Natural killer cell (primary cell): ENCODE results near the gene CD164L2. TPM values are rescaled to one million over a fixed set of nuclear protein-coding genes. Genes with fewer than 3 reads are reported as not detected.
A peak's percentile ranks its signal among the peaks of the same experiment; 100 is the strongest.

Experiments
- ATAC-seq, 3 donors: fragments of 150-1000 bp in 2 of 3; fragments of 200-7000 bp in 1 of 3; cut with Tn5 transposase; 1 replicate in 1 of 3; 2 replicates in 2 of 3; pipeline ENCODE4 v1.10.0; 2021; ENCODE audit warnings: mild to moderate bottlenecking in 2 of 3, moderate library complexity in 2 of 3
- DNase-seq, 2 donors: peaks; one replicate each; pipeline versions ENCODE4 v3.0.0 to v3.0.0-alpha.2; 2013 to 2021; ENCODE audit warnings: mixed read lengths in 1 of 2
- H3K27ac ChIP-seq: one replicate; pipeline ENCODE4 v1.5.1; 2013; ENCODE audit warnings: mild to moderate bottlenecking, low read length
- H3K27me3 ChIP-seq: one replicate; pipeline ENCODE4 v1.6.1; 2013; ENCODE audit warnings: low read length; ENCODE audit not compliant: control insufficient read depth, insufficient read depth
- H3K36me3 ChIP-seq: one replicate; pipeline ENCODE4 v1.6.1; 2013; ENCODE audit warnings: low read length; ENCODE audit not compliant: control insufficient read depth, insufficient read depth
- H3K4me1 ChIP-seq: one replicate; pipeline ENCODE4 v1.6.1; 2013; ENCODE audit warnings: low read length; ENCODE audit not compliant: control insufficient read depth, insufficient read depth
- H3K4me3 ChIP-seq: one replicate; pipeline ENCODE4 v1.5.1; 2013; ENCODE audit warnings: low read length
- H3K9me3 ChIP-seq: one replicate; pipeline ENCODE4 v1.6.1; 2013; ENCODE audit warnings: low read length; ENCODE audit not compliant: control insufficient read depth, insufficient read depth
- H3K27ac Mint-ChIP-seq, 2 donors: one replicate each; pipeline ENCODE4 v1.8.0; 2022; ENCODE audit warnings: mild to moderate bottlenecking in 2 of 2, mixed read lengths in 2 of 2, moderate library complexity in 1 of 2
- H3K27me3 Mint-ChIP-seq, 2 donors: one replicate each; pipeline ENCODE4 v1.8.0; 2022; ENCODE audit warnings: low read depth in 2 of 2, mixed read lengths in 2 of 2
- H3K36me3 Mint-ChIP-seq: one replicate; pipeline ENCODE4 v1.8.0; 2022; ENCODE audit warnings: mixed read lengths
- H3K4me1 Mint-ChIP-seq, 2 donors: one replicate each; pipeline ENCODE4 v1.8.0; 2022; ENCODE audit warnings: mixed read lengths in 2 of 2
- H3K4me3 Mint-ChIP-seq: one replicate; pipeline ENCODE4 v1.8.0; 2022; ENCODE audit warnings: mild to moderate bottlenecking, moderate library complexity, mixed read lengths
- H3K9me3 Mint-ChIP-seq, 2 donors: one replicate each; pipeline ENCODE4 v1.8.0; 2022; ENCODE audit warnings: mixed read lengths in 2 of 2
- CTCF ChIP-seq: fragments of 200-600 bp; IDR thresholded peaks from one replicate; pipeline ENCODE4 v1.8.0; 2022; ENCODE audit warnings: antibody characterized with exemption
- WGBS: methylation state at CpG from one replicate; pipeline ENCODE4 v1.1.7; 2013; ENCODE audit warnings: missing lambda C conversion rate; ENCODE audit not compliant: insufficient coverage; 5-methylcytosine and 5-hydroxymethylcytosine counted together
- intact Hi-C: fragments of 100-400 bp; cut with micrococcal nuclease; formaldehyde crosslinking; loops from one replicate; pipeline ENCODE4 v1.14.2; 2022
- total RNA-seq, 4 donors: library from RNA; stranded (reverse); fragments of 120-200 nt in 1 of 4; gene quantifications; one replicate each; pipeline versions ENCODE4 v1.2.3 to v1.2.4, GENCODE V29; 2013 to 2022

The CD164L2 gene
- total RNA-seq, 3 donors from 2014 or later (not counting 1 experiment from before 2014, with no cell fraction given): 0.40 TPM; not detected in 2

- no peak overlapping the region for H3K4me3 Mint-ChIP-seq
- Histone ChIP-seq H3K27me3 (no peaks in the 10 kb centered on the region), H3K4me3 (no peak overlapping the region), H3K27ac (no peak overlapping the region), H3K4me1 (peaks cover 21% of the 10 kb centered on the region), H3K9me3 (no peaks in the 10 kb centered on the region), H3K36me3 (peaks cover 64% of the 10 kb centered on the region)
- H3K4me1 Mint-ChIP-seq: peaks cover 34 to 49% of the 10 kb centered on the region in 2 donors
- peak overlapping the region; percentile 69 to 78 for H3K27ac Mint-ChIP-seq
- H3K27me3 Mint-ChIP-seq: no peaks in the 10 kb centered on the region
- no peak for TF ChIP-seq CTCF
- no peaks in the 10 kb centered on the region for H3K36me3 Mint-ChIP-seq
- DNase-seq: no peak
- intact Hi-C loops: no loop called here
- no peaks in the 10 kb centered on the region for H3K9me3 Mint-ChIP-seq
- WGBS: 80% methylated on average over 3 of the region's 3 CpGs
- no peak for ATAC-seq
Measured at GRCh38 chr1:27331426-27331825, 51.7 kb downstream of the CD164L2 start.

- WGBS: 92% methylated on average over 8 of the region's 8 CpGs
Measured at GRCh38 chr1:27330786-27331185, 52.3 kb downstream of the CD164L2 start.

More at GRCh38 chr1:27330786-27331185, 52.3 kb downstream of the CD164L2 start:
- Histone ChIP-seq H3K9me3 (no peaks in the 10 kb centered on the region), H3K4me3 (no peak overlapping the region), H3K4me1 (peaks cover 21% of the 10 kb centered on the region), H3K27ac (no peak overlapping the region), H3K27me3 (no peaks in the 10 kb centered on the region), H3K36me3 (peaks cover 63% of the 10 kb centered on the region)
- Mint-ChIP-seq H3K9me3 (no peaks in the 10 kb centered on the region), H3K4me3 (no peak overlapping the region), H3K27me3 (no peaks in the 10 kb centered on the region), H3K4me1 (peaks cover 39 to 54% of the 10 kb centered on the region in 2 donors), H3K36me3 (no peaks in the 10 kb centered on the region), H3K27ac (peak overlapping the region; percentile 69 to 78)
- TF ChIP-seq CTCF: no peak
- intact Hi-C loops: no loop called here
- no peak for DNase-seq
- no peak for ATAC-seq

Other genes with a start within 250 kb of the CD164L2 start
- 10 to 100 TPM; 26.5 to 37.4 (median 29.4) TPM for gene SLC9A1, start 228.2 kb downstream of the CD164L2 start, total RNA-seq
- gene WDTC1, start 148.7 kb downstream of the CD164L2 start, total RNA-seq: 10 to 100 TPM; 68.9 to 82.0 (median 81.7) TPM
- gene TMEM222, start 61.2 kb downstream of the CD164L2 start, total RNA-seq: 10 to 100 TPM; 34.9 to 41.2 (median 37.3) TPM
- gene SYTL1, start 41.3 kb downstream of the CD164L2 start, total RNA-seq: 100 to 1,000 TPM; 244 to 312 (median 273) TPM
- gene MAP3K6, start 16.4 kb downstream of the CD164L2 start, total RNA-seq: 10 to 100 TPM in 2 of 3 donors, 1 to 10 TPM in 1; 8.2 to 15.1 (median 12.1) TPM
- gene FCN3, start 8.5 kb downstream of the CD164L2 start, total RNA-seq: not detected
- gene GPR3, start 9.3 kb upstream of the CD164L2 start, total RNA-seq: under 1 TPM; 0.39 to 0.87 (median 0.60) TPM
- 100 to 1,000 TPM; 137 to 153 (median 143) TPM for gene WASF2, start 106.8 kb upstream of the CD164L2 start, total RNA-seq
- gene AHDC1, start 220.8 kb upstream of the CD164L2 start, total RNA-seq: 10 to 100 TPM; 39.6 to 67.0 (median 47.0) TPM